ENCODE data around the gene NDUFV1.
"Not testable (repeated sequence)": the region's sequence is repeated elsewhere in the genome, so short reads cannot be mapped to it uniquely, and the experiment has no call there.

Gene NDUFV1
- total RNA-seq: 126 to 144 reads per million in 2 donors

DNA sequence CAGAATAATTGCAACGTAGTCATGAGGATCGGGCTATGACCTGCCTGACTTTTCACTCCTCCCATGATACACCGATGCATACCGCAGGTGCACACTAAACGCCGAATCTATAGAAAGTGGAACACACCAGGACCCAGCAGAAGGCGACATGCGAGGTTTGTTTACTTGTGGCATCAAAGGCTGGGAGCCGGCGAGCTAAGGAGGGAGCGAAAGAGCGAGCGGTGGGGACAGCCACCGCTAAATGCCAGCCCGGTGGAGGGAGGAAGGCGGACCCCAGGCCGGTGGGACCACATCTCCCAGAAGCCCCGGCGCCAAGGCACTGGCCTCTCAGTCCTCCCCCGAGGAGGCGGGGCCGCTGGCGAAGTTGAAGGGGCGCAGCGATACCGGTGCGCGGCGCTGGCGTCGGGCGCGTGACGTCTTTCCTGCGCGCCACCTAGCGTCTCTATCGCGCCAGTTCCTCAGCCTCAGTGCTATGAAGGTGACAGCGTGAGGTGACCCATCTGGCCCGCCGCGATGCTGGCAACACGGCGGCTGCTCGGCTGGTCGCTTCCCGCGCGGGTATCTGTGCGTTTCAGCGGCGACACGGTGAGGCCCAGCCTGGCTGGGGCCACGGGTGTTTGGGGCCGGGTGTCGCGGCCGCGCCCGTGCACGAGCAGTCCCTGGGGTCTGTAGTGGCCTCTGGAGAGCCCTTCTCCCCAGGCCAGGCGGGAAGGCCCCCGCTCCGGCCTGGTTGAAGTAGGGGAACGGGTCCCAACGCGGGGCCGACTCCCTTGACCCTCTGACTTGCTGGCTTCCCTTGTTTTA lies at the start of gene NDUFV1:
Gene NDUFV1, plus strand, starts transcription at position 445 of the 804 bp plus-strand sequence. Its CDS starts 69 bp downstream, at position 514.
- DNase-seq: peak; percentile 94

DNA sequence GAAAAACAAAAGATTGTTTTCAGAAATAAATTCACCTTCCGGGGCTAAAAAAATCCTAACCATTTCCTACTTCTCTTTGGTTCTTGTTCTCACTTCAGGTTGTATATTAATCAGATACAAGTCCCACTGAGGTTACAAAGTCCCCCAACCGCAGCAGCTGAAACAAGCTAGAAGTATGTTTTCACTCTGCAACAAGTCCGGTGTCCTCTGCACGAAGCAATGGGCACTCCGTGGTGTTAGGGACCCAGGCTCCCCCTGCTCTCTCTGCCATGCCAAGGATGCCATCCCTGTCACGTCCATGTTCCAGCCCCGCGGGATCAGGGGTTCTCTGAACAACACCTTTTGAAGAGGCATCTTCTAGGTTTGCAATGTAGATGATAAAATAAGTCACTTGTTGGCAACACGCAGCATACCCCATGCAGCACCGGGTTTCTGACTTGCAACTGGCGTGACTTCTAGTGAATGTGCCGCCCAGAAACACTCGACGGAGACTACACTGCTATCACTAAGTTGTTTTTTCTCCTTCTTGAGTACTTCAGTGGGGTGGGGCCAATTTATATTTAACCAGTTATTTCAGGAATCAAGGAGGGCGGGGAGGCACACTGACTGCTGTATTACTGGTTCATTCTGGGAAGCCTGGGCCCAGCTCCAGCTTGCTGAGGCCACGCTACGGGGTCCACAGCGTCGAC lies 48.5 kb upstream of the NDUFV1 start:
- no peak for DNase-seq

DNA sequence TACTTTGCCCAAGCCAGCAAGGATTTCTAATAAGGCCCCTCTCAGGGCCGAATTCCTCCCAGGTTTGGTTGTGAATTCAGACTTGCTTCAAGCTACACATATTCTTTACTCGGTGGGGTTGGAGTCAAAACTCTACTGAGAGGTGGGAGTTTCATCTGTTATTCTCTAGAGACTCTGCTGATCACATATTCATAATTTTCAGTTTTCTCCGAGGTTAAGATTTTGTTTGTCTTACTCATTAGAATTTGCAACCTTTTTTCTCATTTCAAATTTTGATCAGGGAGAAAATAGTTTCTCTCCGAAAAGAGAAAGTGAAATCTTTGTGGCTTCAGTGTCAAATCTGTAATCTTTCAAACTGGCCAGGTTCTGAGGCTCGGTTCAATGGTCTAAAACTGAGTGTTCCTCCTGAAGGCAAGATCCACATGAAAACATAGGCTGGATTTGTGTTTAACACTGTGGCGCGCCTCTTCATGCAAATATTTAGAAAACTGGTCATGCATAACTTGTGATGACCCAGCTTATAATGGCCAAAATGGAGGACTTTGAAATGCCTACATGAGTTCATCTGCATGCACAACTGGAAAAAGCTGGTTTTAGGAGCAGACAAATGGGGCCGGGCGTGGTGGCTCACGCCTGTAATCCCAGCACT lies 44.6 kb upstream of the NDUFV1 start:
- no peak for DNase-seq

DNA sequence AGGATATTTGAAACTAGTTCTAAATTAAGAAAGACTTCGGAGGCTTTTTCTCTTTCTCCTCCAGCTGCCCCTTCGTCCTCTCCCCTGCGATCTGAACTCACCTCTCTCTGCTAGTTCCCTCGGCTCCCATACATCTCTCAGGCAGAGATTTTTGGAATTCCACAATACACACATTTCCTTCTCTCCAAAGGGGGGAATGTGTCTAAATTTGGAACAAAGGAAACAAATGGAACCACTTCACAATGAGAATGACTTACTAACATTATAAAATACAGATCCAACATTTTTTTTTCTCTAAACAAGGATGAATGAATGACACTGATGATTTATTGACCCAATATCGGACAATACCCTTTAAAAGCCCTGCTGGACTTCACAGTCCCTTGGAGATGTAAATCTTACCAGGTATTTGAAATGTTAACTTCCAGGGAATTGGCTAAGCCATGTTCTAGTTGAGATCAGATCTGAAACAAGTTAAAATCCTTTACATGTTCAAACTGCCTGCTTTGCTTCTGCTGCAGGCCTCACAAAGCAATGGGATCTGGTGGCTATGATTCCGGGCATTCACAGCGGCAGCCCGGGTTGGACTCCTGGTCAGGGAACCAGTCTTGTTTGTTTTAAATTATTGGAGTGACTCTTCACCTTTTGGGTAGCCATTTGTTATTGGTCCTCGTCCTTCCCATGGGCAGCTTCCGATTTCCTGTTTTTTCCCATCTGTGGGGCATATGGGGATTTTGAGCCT lies 43.6 kb upstream of the NDUFV1 start:
- no peak for DNase-seq

DNA sequence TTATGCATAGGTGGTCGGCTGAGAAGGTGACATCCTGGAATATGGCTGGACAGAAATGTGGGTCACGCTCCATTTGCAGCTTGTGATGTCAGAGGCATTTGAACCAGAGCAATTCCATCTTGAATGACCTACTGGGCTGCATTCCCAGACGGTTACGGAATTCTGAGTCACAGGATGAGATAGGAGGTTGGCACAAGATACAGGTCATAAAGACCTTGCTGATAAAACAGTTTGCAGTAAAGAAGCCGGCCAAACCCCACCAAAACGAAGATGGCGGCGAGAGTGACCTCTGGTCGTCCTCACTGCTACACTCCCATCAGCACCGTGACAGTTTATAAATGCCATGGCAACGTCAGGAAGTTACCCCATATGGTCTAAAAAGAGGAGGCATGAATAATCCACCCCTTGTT lies 43.0 kb upstream of the NDUFV1 start:
- not testable (repeated sequence) for DNase-seq

DNA sequence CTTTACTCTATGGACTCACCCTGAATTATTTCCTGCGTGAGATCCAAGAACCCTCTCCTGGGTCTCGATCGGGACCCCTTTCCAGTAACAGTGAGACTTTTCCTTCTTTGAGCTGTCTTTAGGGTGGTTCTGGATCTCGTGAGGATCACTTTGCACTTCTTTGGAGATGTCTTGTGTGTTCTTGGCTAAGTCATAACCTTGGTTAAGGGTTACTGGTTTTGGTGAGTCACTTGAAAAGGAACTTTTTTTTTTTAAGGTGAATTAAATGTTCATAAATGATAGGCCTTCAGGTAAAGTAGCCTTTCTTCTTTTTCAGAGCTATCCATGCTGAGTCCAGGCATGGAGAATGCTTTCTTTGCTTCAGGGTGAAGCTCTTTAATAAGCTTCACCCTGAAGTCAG lies 42.5 kb upstream of the NDUFV1 start:
- DNase-seq: no peak

DNA sequence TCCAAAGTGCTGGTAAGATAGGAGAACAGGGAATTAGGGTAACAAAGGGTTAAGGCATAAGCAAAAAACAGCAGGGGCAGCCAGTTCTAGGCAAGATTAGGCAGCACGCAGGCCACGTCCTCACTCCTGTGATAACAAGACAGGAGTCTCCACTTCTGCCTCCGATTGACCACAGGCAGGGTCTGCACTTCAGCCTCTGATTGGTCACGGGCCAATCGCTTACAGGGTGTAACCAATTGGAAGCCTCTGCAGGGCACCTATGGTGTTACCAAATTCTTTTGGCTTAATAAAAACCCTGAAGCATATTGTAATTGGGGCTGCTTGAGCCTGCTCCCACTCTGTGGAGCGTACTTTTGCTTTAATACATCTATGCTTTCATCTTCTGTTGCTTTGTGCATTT lies 35.3 kb upstream of the NDUFV1 start:
- DNase-seq: no peak

DNA sequence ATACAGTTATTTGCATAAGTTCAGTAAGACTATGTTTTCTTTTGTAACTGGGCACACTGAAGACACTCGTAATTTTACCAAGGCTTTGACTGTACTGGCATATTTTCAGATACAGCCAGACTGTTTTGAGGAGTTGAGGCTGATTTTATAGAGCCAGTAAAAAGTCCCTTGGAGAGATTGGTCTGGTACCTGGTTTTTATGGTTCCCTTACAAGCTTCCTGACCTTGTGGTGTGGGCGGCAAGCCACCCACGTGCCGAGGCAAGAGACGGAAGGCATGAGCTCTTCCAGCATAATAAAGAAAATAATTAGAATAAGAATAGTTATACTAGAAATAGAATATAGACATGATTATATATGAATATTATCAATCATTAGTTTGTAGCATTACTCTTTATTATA lies 34.4 kb upstream of the NDUFV1 start:
- DNase-seq: no peak

DNA sequence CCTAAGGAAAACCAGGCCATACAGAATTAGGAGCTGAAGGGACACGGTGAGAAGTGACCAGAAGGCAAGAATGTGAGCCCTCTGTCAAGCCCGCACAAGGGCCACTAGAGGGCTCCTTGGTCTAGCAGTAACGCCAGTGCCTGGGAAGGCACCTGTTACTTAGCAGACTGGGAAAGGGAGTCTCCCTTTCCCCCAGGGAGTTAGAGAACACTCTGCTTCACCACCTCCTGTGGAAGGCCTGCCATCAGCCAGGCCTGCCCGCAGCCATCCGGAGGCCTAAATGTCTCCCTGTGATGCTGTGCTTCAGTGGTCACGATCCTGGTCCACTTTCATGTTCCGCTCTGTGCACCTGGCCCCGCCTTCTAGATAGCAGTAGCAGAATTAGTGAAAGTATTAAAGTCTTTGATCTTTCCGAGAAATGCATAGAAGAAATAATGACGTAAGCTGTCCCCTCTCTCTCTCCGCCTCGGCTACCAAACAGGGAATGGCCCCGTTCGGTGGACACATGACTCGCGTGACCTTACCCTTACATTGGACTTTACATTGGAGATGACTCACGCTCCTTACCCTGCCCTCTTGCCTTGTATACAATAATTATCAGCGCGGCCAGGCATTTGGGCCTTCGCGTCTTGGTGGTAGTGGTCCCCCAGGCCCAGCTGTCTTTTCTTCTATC lies 33.9 kb upstream of the NDUFV1 start:
- no peak for DNase-seq

DNA sequence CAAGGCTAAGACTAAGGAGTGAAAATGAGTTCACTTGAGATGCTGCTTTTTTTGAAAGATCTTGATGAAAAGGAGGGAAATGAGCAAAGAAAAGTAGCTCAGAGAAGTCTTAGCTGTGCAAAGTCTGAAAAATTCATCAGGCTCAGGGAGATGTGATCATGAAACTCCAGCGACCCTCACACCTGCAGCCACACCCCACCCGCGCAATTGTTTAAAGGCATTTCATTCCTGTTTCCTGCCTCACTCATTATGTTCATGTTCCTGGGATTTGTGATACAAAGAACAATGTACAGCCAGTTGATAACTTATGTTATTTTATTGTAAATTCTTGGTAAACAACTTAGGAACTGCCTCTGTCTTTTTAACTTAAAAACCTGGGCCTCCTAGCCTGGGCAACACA lies 31.8 kb upstream of the NDUFV1 start:
- no peak for DNase-seq

DNA sequence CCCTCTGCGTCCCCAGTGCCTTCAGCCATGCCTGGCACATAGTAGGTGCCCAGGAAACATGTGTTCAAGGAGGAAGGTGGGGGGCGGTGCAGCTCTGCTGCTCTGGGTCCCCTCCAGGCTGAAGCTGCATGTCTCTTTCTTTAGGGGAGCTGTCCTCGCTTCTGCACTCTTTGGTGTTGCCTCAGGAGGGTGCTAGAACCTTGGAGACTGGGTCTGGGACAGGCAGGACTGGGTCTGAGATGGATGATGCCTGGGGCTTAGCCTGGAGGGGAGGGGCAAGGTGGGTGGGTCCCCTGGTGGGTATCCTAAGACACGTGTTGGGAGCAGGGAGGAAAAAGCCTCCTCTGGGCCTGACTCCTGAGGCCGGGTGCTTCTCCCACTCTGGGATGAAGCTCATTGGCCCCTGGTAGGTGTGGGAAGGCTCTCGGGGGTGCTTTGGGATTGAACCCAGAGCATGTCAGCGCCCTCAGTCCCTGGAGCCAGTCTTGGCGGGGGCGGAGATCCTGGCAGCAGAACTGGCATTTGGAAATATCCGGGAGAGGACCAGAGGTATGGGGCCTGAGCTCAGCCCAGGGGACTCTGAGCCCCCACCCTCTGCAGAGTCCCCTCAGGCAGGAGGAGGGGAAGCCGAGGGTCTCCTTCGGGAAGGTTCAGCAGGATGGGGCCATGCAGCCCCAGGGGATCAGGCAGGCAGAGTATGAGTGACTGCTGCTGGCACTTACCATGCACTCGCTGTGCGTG lies 29.8 kb upstream of the NDUFV1 start:
- no peak for DNase-seq

DNA sequence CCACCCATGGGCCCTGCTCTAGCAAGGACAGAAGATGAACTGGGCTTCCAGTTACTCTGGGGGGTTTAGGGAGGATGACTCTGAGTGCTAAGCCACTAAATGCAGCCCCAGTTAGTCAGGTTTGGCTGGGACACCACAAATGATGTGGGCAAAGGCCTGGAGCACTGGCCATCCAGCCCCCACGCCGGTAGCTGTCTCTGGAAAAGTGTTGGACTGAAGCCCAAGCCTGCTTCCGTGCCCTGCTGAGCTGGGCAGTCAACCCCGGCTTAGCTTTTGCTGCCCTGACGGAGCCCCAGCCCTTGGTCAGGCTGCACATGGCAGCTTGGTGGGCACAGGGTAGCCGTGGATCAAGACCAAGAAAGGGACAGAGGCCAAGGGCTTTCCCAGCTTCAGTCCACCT lies 28.8 kb upstream of the NDUFV1 start:
- no peak for DNase-seq

DNA sequence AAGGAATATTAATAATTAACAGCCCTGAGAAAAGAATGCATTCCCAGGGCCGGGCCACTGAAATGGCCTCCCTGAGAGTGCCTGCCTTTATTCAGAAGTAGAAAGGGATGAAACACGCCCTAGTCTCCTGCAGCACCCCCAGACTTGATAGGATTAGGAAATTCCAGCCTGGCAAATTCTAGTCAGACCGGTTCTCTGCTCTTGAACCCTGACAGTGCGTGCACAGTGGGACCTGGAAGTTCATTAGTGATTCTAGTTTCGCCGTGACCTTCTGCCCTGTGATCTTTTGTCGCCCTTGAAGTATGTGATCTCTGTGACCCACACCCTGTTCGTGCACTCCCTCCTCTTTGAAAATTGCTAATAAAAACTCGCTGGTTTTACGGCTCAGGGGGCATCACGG lies 25.3 kb upstream of the NDUFV1 start:
- no peak for DNase-seq

DNA sequence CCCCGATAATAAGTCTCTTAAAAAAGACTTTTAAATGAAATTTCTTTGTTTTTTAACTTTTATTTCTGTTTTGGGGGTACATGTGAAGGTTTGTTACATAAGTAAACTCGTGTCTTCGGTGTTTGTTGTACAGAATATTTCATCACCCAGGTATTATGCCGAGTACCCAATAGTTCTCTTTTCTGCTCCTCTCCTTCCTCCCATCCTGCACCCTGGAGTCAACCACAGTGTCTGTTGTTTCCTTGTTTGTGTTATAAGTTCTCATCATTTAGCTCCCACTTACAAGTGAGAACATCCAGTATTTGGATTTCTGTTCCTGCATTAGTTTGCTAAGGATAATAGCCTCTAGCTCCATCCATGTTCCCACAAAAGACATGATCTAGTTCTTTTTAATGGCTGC lies 24.7 kb upstream of the NDUFV1 start:
- no peak for DNase-seq

DNA sequence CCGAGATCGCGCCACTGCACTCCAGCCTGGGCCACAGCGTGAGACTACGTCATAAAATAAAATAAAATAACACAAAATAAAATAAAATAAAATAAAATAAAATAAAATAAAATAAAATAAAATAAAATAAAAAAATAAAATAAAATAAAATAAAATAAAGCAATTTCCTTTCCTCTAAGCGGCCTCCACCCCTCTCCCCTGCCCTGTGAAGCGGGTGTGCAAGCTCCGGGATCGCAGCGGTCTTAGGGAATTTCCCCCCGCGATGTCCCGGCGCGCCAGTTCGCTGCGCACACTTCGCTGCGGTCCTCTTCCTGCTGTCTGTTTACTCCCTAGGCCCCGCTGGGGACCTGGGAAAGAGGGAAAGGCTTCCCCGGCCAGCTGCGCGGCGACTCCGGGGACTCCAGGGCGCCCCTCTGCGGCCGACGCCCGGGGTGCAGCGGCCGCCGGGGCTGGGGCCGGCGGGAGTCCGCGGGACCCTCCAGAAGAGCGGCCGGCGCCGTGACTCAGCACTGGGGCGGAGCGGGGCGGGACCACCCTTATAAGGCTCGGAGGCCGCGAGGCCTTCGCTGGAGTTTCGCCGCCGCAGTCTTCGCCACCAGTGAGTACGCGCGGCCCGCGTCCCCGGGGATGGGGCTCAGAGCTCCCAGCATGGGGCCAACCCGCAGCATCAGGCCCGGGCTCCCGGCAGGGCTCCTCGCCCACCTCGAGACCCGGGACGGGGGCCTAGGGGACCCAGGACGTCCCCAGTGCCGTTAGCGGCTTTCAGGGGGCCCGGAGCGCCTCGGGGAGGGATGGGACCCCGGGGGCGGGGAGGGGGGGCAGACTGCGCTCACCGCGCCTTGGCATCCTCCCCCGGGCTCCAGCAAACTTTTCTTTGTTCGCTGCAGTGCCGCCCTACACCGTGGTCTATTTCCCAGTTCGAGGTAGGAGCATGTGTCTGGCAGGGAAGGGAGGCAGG lies 23.2 kb upstream of the NDUFV1 start, which contains the start of gene GSTP1:
Gene GSTP1, plus strand, starts transcription at position 566 of the 958 bp plus-strand sequence. Its CDS starts 32 bp downstream, at position 598.
- DNase-seq: peak; percentile 70

DNA sequence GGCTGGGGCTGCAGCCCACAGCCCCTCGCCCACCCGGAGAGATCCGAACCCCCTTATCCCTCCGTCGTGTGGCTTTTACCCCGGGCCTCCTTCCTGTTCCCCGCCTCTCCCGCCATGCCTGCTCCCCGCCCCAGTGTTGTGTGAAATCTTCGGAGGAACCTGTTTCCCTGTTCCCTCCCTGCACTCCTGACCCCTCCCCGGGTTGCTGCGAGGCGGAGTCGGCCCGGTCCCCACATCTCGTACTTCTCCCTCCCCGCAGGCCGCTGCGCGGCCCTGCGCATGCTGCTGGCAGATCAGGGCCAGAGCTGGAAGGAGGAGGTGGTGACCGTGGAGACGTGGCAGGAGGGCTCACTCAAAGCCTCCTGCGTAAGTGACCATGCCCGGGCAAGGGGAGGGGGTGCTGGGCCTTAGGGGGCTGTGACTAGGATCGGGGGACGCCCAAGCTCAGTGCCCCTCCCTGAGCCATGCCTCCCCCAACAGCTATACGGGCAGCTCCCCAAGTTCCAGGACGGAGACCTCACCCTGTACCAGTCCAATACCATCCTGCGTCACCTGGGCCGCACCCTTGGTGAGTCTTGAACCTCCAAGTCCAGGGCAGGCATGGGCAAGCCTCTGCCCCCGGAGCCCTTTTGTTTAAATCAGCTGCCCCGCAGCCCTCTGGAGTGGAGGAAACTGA lies 22.4 kb upstream of the NDUFV1 start:
- DNase-seq: no peak

DNA sequence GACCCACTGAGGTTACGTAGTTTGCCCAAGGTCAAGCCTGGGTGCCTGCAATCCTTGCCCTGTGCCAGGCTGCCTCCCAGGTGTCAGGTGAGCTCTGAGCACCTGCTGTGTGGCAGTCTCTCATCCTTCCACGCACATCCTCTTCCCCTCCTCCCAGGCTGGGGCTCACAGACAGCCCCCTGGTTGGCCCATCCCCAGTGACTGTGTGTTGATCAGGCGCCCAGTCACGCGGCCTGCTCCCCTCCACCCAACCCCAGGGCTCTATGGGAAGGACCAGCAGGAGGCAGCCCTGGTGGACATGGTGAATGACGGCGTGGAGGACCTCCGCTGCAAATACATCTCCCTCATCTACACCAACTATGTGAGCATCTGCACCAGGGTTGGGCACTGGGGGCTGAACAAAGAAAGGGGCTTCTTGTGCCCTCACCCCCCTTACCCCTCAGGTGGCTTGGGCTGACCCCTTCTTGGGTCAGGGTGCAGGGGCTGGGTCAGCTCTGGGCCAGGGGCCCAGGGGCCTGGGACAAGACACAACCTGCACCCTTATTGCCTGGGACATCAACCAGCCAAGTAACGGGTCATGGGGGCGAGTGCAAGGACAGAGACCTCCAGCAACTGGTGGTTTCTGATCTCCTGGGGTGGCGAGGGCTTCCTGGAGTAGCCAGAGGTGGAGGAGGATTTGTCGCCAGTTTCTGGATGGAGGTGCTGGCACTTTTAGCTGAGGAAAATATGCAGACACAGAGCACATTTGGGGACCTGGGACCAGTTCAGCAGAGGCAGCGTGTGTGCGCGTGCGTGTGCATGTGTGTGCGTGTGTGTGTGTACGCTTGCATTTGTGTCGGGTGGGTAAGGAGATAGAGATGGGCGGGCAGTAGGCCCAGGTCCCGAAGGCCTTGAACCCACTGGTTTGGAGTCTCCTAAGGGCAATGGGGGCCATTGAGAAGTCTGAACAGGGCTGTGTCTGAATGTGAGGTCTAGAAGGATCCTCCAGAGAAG lies 21.6 kb upstream of the NDUFV1 start:
- no peak for DNase-seq

DNA sequence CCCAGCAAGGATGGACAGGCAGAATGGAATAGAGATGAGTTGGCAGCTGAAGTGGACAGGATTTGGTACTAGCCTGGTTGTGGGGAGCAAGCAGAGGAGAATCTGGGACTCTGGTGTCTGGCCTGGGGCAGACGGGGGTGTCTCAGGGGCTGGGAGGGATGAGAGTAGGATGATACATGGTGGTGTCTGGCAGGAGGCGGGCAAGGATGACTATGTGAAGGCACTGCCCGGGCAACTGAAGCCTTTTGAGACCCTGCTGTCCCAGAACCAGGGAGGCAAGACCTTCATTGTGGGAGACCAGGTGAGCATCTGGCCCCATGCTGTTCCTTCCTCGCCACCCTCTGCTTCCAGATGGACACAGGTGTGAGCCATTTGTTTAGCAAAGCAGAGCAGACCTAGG lies 20.8 kb upstream of the NDUFV1 start:
- no peak for DNase-seq

All from T-helper 9 cell (primary cell).